ENCODE measurements around the gene RPS26. TPM values are rescaled to one million over a fixed set of nuclear protein-coding genes. Genes with fewer than 3 reads are reported as not detected.

RPS26 gene
- polyA plus RNA-seq, 1 donor from 2014 or later, result 598 TPM

- Histone ChIP-seq H3K27me3 (ENCODE audit: insufficient read depth, low read depth, low read length) (no peaks in the 10 kb centered on the region), H3K27ac (ENCODE audit: low read length) (no peak overlapping the region), H3K9me3 (ENCODE audit: low read length) (no peaks in the 10 kb centered on the region), H4K20me1 (ENCODE audit: insufficient read depth) (no peaks in the 10 kb centered on the region), H3F3A (ENCODE audit: insufficient read depth, low read length, poor library complexity, severe bottlenecking) (no peaks in the 10 kb centered on the region), H3K9me2 (ENCODE audit: insufficient read depth, low read length) (no peaks in the 10 kb centered on the region), H3K36me3 (ENCODE audit: insufficient read depth, low read length) (no peaks in the 10 kb centered on the region), H3K79me2 (replicated peaks; ENCODE audit: insufficient read depth, low read length) (no peaks in the 10 kb centered on the region), H2AFZ (ENCODE audit: low read depth, low read length) (no peak overlapping the region), H3K4me3 (ENCODE audit: low read length) (no peak overlapping the region), H3K9ac (ENCODE audit: low read length) (no peak overlapping the region), H3K4me2 (ENCODE audit: low read length) (no peak overlapping the region)
- TF ChIP-seq EZH2 (IDR thresholded peaks at IDR 0.05; ENCODE audit: borderline replicate concordance, insufficient read depth, low read length, poor library complexity, severe bottlenecking) (no peak), TAF1 (IDR thresholded peaks at IDR 0.05; ENCODE audit: low read depth) (no peak), CTCF (IDR thresholded peaks at IDR 0.05; ENCODE audit: poor library complexity, severe bottlenecking) (no peak), EP300 (conservative IDR thresholded peaks at IDR 0.05; ENCODE audit: poor library complexity, severe bottlenecking) (no peak)
- TF ChIP-seq, protein P1, sequence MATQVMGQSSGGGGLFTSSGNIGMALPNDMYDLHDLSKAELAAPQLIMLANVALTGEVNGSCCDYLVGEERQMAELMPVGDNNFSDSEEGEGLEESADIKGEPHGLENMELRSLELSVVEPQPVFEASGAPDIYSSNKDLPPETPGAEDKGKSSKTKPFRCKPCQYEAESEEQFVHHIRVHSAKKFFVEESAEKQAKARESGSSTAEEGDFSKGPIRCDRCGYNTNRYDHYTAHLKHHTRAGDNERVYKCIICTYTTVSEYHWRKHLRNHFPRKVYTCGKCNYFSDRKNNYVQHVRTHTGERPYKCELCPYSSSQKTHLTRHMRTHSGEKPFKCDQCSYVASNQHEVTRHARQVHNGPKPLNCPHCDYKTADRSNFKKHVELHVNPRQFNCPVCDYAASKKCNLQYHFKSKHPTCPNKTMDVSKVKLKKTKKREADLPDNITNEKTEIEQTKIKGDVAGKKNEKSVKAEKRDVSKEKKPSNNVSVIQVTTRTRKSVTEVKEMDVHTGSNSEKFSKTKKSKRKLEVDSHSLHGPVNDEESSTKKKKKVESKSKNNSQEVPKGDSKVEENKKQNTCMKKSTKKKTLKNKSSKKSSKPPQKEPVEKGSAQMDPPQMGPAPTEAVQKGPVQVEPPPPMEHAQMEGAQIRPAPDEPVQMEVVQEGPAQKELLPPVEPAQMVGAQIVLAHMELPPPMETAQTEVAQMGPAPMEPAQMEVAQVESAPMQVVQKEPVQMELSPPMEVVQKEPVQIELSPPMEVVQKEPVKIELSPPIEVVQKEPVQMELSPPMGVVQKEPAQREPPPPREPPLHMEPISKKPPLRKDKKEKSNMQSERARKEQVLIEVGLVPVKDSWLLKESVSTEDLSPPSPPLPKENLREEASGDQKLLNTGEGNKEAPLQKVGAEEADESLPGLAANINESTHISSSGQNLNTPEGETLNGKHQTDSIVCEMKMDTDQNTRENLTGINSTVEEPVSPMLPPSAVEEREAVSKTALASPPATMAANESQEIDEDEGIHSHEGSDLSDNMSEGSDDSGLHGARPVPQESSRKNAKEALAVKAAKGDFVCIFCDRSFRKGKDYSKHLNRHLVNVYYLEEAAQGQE (IDR thresholded peaks at IDR 0.05; ENCODE audit: borderline replicate concordance), result no peak
Observed at GRCh38 chr12:56010111-56010570, 31.6 kb upstream of the RPS26 start.

DNA sequence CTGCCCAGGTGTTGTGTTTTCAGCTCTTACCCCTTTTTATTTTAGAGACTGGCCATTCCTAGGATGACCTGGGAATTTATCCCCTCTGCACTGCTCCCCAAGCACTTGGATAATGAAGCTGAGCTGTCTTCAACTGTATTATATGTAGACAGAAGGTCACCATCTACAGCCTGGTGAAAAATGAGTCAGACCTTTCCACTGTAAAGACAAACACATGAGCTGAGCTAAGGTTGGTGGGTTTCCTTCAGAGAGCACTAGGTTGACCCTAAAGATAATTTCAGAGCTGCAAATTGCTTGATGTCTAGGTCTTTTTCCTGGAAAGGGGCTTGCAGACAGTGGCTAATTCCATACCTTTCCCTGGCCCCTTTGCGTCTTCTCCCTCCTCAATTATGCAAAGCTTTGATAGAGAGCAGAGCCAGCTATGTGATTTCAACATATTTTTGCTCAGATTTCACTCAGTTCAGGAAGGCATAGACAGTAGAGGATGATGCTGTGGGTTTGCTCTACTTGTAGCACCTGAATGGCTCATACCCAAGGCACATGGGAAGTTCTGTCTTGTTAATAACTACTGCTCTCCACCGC, 30.1 kb upstream of the RPS26 start:
- Histone ChIP-seq H3K9me3 (ENCODE audit: low read length) (no peaks in the 10 kb centered on the region), H3K4me2 (ENCODE audit: low read length) (no peak overlapping the region), H3F3A (ENCODE audit: insufficient read depth, low read length, poor library complexity, severe bottlenecking) (no peaks in the 10 kb centered on the region), H3K9ac (ENCODE audit: low read length) (no peak overlapping the region), H3K79me2 (replicated peaks; ENCODE audit: insufficient read depth, low read length) (no peaks in the 10 kb centered on the region), H3K9me2 (ENCODE audit: insufficient read depth, low read length) (no peaks in the 10 kb centered on the region), H3K4me3 (ENCODE audit: low read length) (no peak overlapping the region), H3K27ac (ENCODE audit: low read length) (no peak overlapping the region), H2AFZ (ENCODE audit: low read depth, low read length) (no peak overlapping the region), H3K36me3 (ENCODE audit: insufficient read depth, low read length) (no peaks in the 10 kb centered on the region), H3K27me3 (ENCODE audit: insufficient read depth, low read depth, low read length) (no peaks in the 10 kb centered on the region), H4K20me1 (ENCODE audit: insufficient read depth) (no peaks in the 10 kb centered on the region)
- TF ChIP-seq EZH2 (IDR thresholded peaks at IDR 0.05; ENCODE audit: borderline replicate concordance, insufficient read depth, low read length, poor library complexity, severe bottlenecking) (no peak), CTCF (IDR thresholded peaks at IDR 0.05; ENCODE audit: poor library complexity, severe bottlenecking) (no peak), POLR2AphosphoS5 (IDR thresholded peaks at IDR 0.05) (no peak), SMC3 (conservative IDR thresholded peaks at IDR 0.05; ENCODE audit: poor library complexity) (no peak), RAD21 (conservative IDR thresholded peaks at IDR 0.05) (no peak), EP300 (conservative IDR thresholded peaks at IDR 0.05; ENCODE audit: poor library complexity, severe bottlenecking) (no peak), TAF1 (IDR thresholded peaks at IDR 0.05; ENCODE audit: low read depth) (no peak), MXI1 (conservative IDR thresholded peaks at IDR 0.05; ENCODE audit: poor library complexity, severe bottlenecking) (no peak)
- TF ChIP-seq, protein P1 (IDR thresholded peaks at IDR 0.05; ENCODE audit: borderline replicate concordance), result no peak

Measured in neural cell (in vitro differentiated cells).